ENCODE results near the gene HHAT. TPM values are rescaled to one million over a fixed set of nuclear protein-coding genes. Genes with fewer than 3 reads are reported as not detected.

HHAT gene
- total RNA-seq, 1 donor from 2014 or later: 6.9 TPM

GRCh38 chr1:210437781-210438180 lies 109.1 kb downstream of the HHAT start:
- Mint-ChIP-seq H3K36me3 (ENCODE audit: low read depth) (no peaks in the 10 kb centered on the region), H3K27ac (ENCODE audit: unreplicated experiment) (no peak overlapping the region), H3K27me3 (ENCODE audit: low read depth) (no peaks in the 10 kb centered on the region), H3K4me3 (no peak overlapping the region), H3K4me1 (no peaks in the 10 kb centered on the region), H3K9me3 (no peaks in the 10 kb centered on the region)
- no peak for TF ChIP-seq CTCF (conservative IDR thresholded peaks at IDR 0.05)
- DNase-seq (ENCODE audit: low read depth, low spot score): no peak

GRCh38 chr1:210438928-210439841 lies 110.5 kb downstream of the HHAT start:
- Mint-ChIP-seq H3K27ac (ENCODE audit: unreplicated experiment) (no peak overlapping the region), H3K4me3 (no peak overlapping the region), H3K27me3 (ENCODE audit: low read depth) (no peaks in the 10 kb centered on the region), H3K9me3 (no peaks in the 10 kb centered on the region), H3K36me3 (ENCODE audit: low read depth) (no peaks in the 10 kb centered on the region), H3K4me1 (no peaks in the 10 kb centered on the region)
- TF ChIP-seq CTCF (conservative IDR thresholded peaks at IDR 0.05): no peak
- no peak for DNase-seq (ENCODE audit: low read depth, low spot score)

DNA sequence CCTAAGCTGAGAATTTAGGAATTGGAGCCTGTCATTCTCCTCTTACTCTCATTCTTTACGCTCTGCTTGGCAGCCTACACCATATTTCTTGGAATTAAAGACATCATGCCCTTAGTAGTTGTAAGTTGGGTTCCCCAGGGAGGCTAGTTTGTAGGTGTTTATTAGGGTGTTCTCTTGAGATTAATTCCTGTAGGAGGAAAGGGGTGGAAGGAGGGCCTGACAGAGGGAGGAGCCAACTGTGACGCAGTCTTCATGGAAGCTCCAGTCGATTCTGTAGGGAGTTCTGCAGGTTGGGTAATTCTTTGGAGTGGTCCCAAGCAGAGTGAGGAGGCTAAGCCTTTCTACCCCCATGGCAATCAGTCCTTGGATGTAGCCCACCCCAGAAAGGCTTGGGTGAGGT lies 111.4 kb downstream of the HHAT start:
- Mint-ChIP-seq H3K4me1 (no peaks in the 10 kb centered on the region), H3K36me3 (ENCODE audit: low read depth) (no peaks in the 10 kb centered on the region), H3K4me3 (no peak overlapping the region), H3K9me3 (no peaks in the 10 kb centered on the region), H3K27ac (ENCODE audit: unreplicated experiment) (peak overlapping the region; percentile 3), H3K27me3 (ENCODE audit: low read depth) (no peaks in the 10 kb centered on the region)
- TF ChIP-seq CTCF (conservative IDR thresholded peaks at IDR 0.05): no peak
- DNase-seq (ENCODE audit: low read depth, low spot score): no peak

- H3K27me3 Mint-ChIP-seq (ENCODE audit: low read depth): no peaks in the 10 kb centered on the region
- peaks cover 4% of the 10 kb centered on the region for H3K4me1 Mint-ChIP-seq
- H3K4me3 Mint-ChIP-seq: no peak overlapping the region
- no peaks in the 10 kb centered on the region for H3K9me3 Mint-ChIP-seq
- TF ChIP-seq CTCF (conservative IDR thresholded peaks at IDR 0.05): no peak
- DNase-seq (ENCODE audit: low read depth, low spot score): no peak
- H3K36me3 Mint-ChIP-seq (ENCODE audit: low read depth): no peaks in the 10 kb centered on the region
- H3K27ac Mint-ChIP-seq (ENCODE audit: unreplicated experiment): no peak overlapping the region
These were observed 112.3 kb downstream of the HHAT start for GRCh38 chr1:210441028-210441427.

DNA sequence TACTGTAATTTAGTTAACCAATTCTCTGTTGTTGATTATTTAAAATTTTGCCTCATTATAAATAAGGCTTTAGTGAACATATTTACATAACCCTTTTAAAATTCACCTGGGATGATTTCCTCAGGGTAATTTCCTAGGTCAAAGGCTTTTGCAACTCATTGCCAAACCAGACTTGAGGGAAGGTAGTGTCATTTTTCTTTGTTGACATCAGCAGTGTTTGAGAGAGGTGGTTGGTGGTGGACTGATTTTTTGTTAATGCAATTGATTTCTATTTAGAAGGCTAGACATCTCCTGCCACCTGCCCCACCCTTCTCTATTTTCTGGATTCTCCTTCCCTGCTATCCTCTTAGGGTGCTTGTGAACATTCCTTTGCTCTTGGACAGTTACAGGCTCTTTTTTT lies 116.8 kb downstream of the HHAT start:
- no peaks in the 10 kb centered on the region for H3K27me3 Mint-ChIP-seq (ENCODE audit: low read depth)
- no peak overlapping the region for H3K4me3 Mint-ChIP-seq
- TF ChIP-seq CTCF (conservative IDR thresholded peaks at IDR 0.05): no peak
- DNase-seq (ENCODE audit: low read depth, low spot score): no peak
- H3K36me3 Mint-ChIP-seq (ENCODE audit: low read depth): no peaks in the 10 kb centered on the region
- peaks cover 18% of the 10 kb centered on the region for H3K4me1 Mint-ChIP-seq
- no peaks in the 10 kb centered on the region for H3K9me3 Mint-ChIP-seq
- H3K27ac Mint-ChIP-seq (ENCODE audit: unreplicated experiment): no peak overlapping the region

Data from neural crest cell (in vitro differentiated cells).